ENCODE data around the gene D2HGDH. TPM values are rescaled to one million over a fixed set of nuclear protein-coding genes. Genes with fewer than 3 reads are reported as not detected.
"Not testable (repeated sequence)": the region's sequence is repeated elsewhere in the genome, so short reads cannot be mapped to it uniquely, and the experiment has no call there.

The D2HGDH gene
- total and polyA plus RNA-seq, 4 donors = 12.4 to 42.8 (median 19.3) TPM

- H3K27me3 ChIP-seq (ENCODE audit: control insufficient read depth, insufficient read depth, low read length) = no peaks in the 10 kb centered on the region
- no peak for DNase-seq (ENCODE audit: low read depth in 4 of 6, low spot score in 6 of 6)
- WGBS (ENCODE audit: insufficient coverage) = 70% methylated on average over 19 of the region's 21 CpGs
- H3K4me3 ChIP-seq (ENCODE audit: low read depth, low read length) = no peak overlapping the region
- H3K9me3 ChIP-seq (ENCODE audit: control insufficient read depth, insufficient read depth, low read length) = peaks cover 2% of the 10 kb centered on the region
- no peak overlapping the region for H3K27ac ChIP-seq (ENCODE audit: low read depth, low read length)
- H3K36me3 ChIP-seq (ENCODE audit: control insufficient read depth, insufficient read depth, low read length) = no peaks in the 10 kb centered on the region
- peaks cover 10% of the 10 kb centered on the region for H3K4me1 ChIP-seq (ENCODE audit: control insufficient read depth, insufficient read depth, low read length)
Measured at GRCh38 chr2:241777686-241778627, 43.5 kb downstream of the D2HGDH start.

GRCh38 chr2:241780939-241781569 lies 46.6 kb downstream of the D2HGDH start:
- peak in 1 of 6 donors; percentile 0 for DNase-seq (ENCODE audit: low read depth in 4 of 6, low spot score in 6 of 6)
- H3K36me3 ChIP-seq (ENCODE audit: control insufficient read depth, insufficient read depth, low read length) = no peaks in the 10 kb centered on the region
- WGBS (ENCODE audit: insufficient coverage) = 88% methylated on average over 2 of the region's 5 CpGs
- H3K4me3 ChIP-seq (ENCODE audit: low read depth, low read length) = no peak overlapping the region
- H3K9me3 ChIP-seq (ENCODE audit: control insufficient read depth, insufficient read depth, low read length) = peaks cover 2% of the 10 kb centered on the region
- H3K4me1 ChIP-seq (ENCODE audit: control insufficient read depth, insufficient read depth, low read length) = no peaks in the 10 kb centered on the region
- no peak overlapping the region for H3K27ac ChIP-seq (ENCODE audit: low read depth, low read length)
- H3K27me3 ChIP-seq (ENCODE audit: control insufficient read depth, insufficient read depth, low read length) = no peaks in the 10 kb centered on the region

GRCh38 chr2:241782053-241782452 lies 47.6 kb downstream of the D2HGDH start:
- WGBS (ENCODE audit: insufficient coverage) = 71% methylated on average over 1 of the region's 3 CpGs
- DNase-seq (ENCODE audit: low read depth in 4 of 6, low spot score in 6 of 6); H3K9me3 ChIP-seq (ENCODE audit: control insufficient read depth, insufficient read depth, low read length); H3K27me3 ChIP-seq (ENCODE audit: control insufficient read depth, insufficient read depth, low read length); H3K4me1 ChIP-seq (ENCODE audit: control insufficient read depth, insufficient read depth, low read length); H3K4me3 ChIP-seq (ENCODE audit: low read depth, low read length); H3K36me3 ChIP-seq (ENCODE audit: control insufficient read depth, insufficient read depth, low read length); H3K27ac ChIP-seq (ENCODE audit: low read depth, low read length): not testable (repeated sequence)

- H3K4me1 ChIP-seq (ENCODE audit: control insufficient read depth, insufficient read depth, low read length) = no peaks in the 10 kb centered on the region
- no peaks in the 10 kb centered on the region for H3K36me3 ChIP-seq (ENCODE audit: control insufficient read depth, insufficient read depth, low read length)
- WGBS (ENCODE audit: insufficient coverage) = 86% methylated on average over 1 of the region's 4 CpGs
- no peak for DNase-seq (ENCODE audit: low read depth in 4 of 6, low spot score in 6 of 6)
- H3K27me3 ChIP-seq (ENCODE audit: control insufficient read depth, insufficient read depth, low read length) = no peaks in the 10 kb centered on the region
- H3K9me3 ChIP-seq (ENCODE audit: control insufficient read depth, insufficient read depth, low read length) = no peaks in the 10 kb centered on the region
- H3K27ac ChIP-seq (ENCODE audit: low read depth, low read length) = no peak overlapping the region
- H3K4me3 ChIP-seq (ENCODE audit: low read depth, low read length) = no peak overlapping the region
Measured at GRCh38 chr2:241788135-241788534, 53.7 kb downstream of the D2HGDH start.

GRCh38 chr2:241788572-241788971 lies 54.1 kb downstream of the D2HGDH start:
- Histone ChIP-seq H3K9me3 (ENCODE audit: control insufficient read depth, insufficient read depth, low read length) (no peaks in the 10 kb centered on the region), H3K4me1 (ENCODE audit: control insufficient read depth, insufficient read depth, low read length) (no peaks in the 10 kb centered on the region), H3K36me3 (ENCODE audit: control insufficient read depth, insufficient read depth, low read length) (no peaks in the 10 kb centered on the region), H3K27me3 (ENCODE audit: control insufficient read depth, insufficient read depth, low read length) (no peaks in the 10 kb centered on the region), H3K27ac (ENCODE audit: low read depth, low read length) (no peak overlapping the region), H3K4me3 (ENCODE audit: low read depth, low read length) (no peak overlapping the region)
- no peak for DNase-seq (ENCODE audit: low read depth in 4 of 6, low spot score in 6 of 6)
- WGBS (ENCODE audit: insufficient coverage) = no CpG with 5 or more reads among the region's 3 CpGs

- H3K36me3 ChIP-seq (ENCODE audit: control insufficient read depth, insufficient read depth, low read length); H3K27me3 ChIP-seq (ENCODE audit: control insufficient read depth, insufficient read depth, low read length); H3K9me3 ChIP-seq (ENCODE audit: control insufficient read depth, insufficient read depth, low read length); H3K4me1 ChIP-seq (ENCODE audit: control insufficient read depth, insufficient read depth, low read length); H3K4me3 ChIP-seq (ENCODE audit: low read depth, low read length); H3K27ac ChIP-seq (ENCODE audit: low read depth, low read length); DNase-seq (ENCODE audit: low read depth in 4 of 6, low spot score in 6 of 6): not testable (repeated sequence)
- WGBS (ENCODE audit: insufficient coverage) = no CpG with 5 or more reads among the region's 3 CpGs
Measured at GRCh38 chr2:241791385-241791784, 57.0 kb downstream of the D2HGDH start.

GRCh38 chr2:241793385-241793784 lies 59.0 kb downstream of the D2HGDH start:
- no peak overlapping the region for H3K4me3 ChIP-seq (ENCODE audit: low read depth, low read length)
- WGBS (ENCODE audit: insufficient coverage) = 88% methylated on average over 5 of the region's 5 CpGs
- H3K27me3 ChIP-seq (ENCODE audit: control insufficient read depth, insufficient read depth, low read length) = no peaks in the 10 kb centered on the region
- H3K27ac ChIP-seq (ENCODE audit: low read depth, low read length) = no peak overlapping the region
- H3K36me3 ChIP-seq (ENCODE audit: control insufficient read depth, insufficient read depth, low read length) = no peaks in the 10 kb centered on the region
- no peaks in the 10 kb centered on the region for H3K9me3 ChIP-seq (ENCODE audit: control insufficient read depth, insufficient read depth, low read length)
- DNase-seq (ENCODE audit: low read depth in 4 of 6, low spot score in 6 of 6) = no peak
- H3K4me1 ChIP-seq (ENCODE audit: control insufficient read depth, insufficient read depth, low read length) = peaks cover 8% of the 10 kb centered on the region

GRCh38 chr2:241794250-241794823 lies 59.9 kb downstream of the D2HGDH start:
- no peak for DNase-seq (ENCODE audit: low read depth in 4 of 6, low spot score in 6 of 6)
- WGBS (ENCODE audit: insufficient coverage) = 81% methylated on average over 9 of the region's 10 CpGs
- Histone ChIP-seq H3K36me3 (ENCODE audit: control insufficient read depth, insufficient read depth, low read length) (no peaks in the 10 kb centered on the region), H3K9me3 (ENCODE audit: control insufficient read depth, insufficient read depth, low read length) (no peaks in the 10 kb centered on the region), H3K27ac (ENCODE audit: low read depth, low read length) (no peak overlapping the region), H3K4me1 (ENCODE audit: control insufficient read depth, insufficient read depth, low read length) (peaks cover 9% of the 10 kb centered on the region), H3K4me3 (ENCODE audit: low read depth, low read length) (no peak overlapping the region), H3K27me3 (ENCODE audit: control insufficient read depth, insufficient read depth, low read length) (no peaks in the 10 kb centered on the region)

- H3K9me3 ChIP-seq (ENCODE audit: control insufficient read depth, insufficient read depth, low read length) = no peaks in the 10 kb centered on the region
- no peak overlapping the region for H3K4me3 ChIP-seq (ENCODE audit: low read depth, low read length)
- no peaks in the 10 kb centered on the region for H3K36me3 ChIP-seq (ENCODE audit: control insufficient read depth, insufficient read depth, low read length)
- no peak for DNase-seq (ENCODE audit: low read depth in 4 of 6, low spot score in 6 of 6)
- peaks cover 9% of the 10 kb centered on the region for H3K4me1 ChIP-seq (ENCODE audit: control insufficient read depth, insufficient read depth, low read length)
- H3K27ac ChIP-seq (ENCODE audit: low read depth, low read length) = no peak overlapping the region
- WGBS (ENCODE audit: insufficient coverage) = 69% methylated on average over 31 of the region's 31 CpGs
- no peaks in the 10 kb centered on the region for H3K27me3 ChIP-seq (ENCODE audit: control insufficient read depth, insufficient read depth, low read length)
Measured at GRCh38 chr2:241795021-241795999, 60.9 kb downstream of the D2HGDH start.
